Hepatocyte (in vitro differentiated cells): Measurements from ENCODE around the gene SPRR3. TPM values are rescaled to one million over a fixed set of nuclear protein-coding genes. Genes with fewer than 3 reads are reported as not detected.

Experiments used
- DNase-seq: peaks from one replicate; pipeline ENCODE4 v3.0.0-alpha.2; 2016; ENCODE audit warnings: low spot score
- H2AFZ ChIP-seq: fragments of 200-600 bp; sonication (generic); 2 replicates; pipeline ENCODE4 v1.6.0; 2016; ENCODE audit warnings: antibody characterized with exemption, mild to moderate bottlenecking
- H3K27ac ChIP-seq: fragments of 200-600 bp; sonication (generic); 2 replicates; pipeline ENCODE4 v1.5.1; 2016; ENCODE audit warnings: mild to moderate bottlenecking
- H3K27me3 ChIP-seq: fragments of 200-600 bp; sonication (generic); 2 replicates; pipeline ENCODE4 v1.6.1; 2016
- H3K36me3 ChIP-seq: fragments of 200-600 bp; sonication (generic); replicated peaks from 2 replicates; pipeline ENCODE4 v1.5.1; 2016; ENCODE audit warnings: low read depth; ENCODE audit not compliant: insufficient read depth
- H3K4me1 ChIP-seq: fragments of 200-600 bp; sonication (generic); 2 replicates; pipeline ENCODE4 v1.5.1; 2016; ENCODE audit warnings: mild to moderate bottlenecking, moderate library complexity; ENCODE audit not compliant: insufficient read depth
- H3K4me2 ChIP-seq: fragments of 200-600 bp; sonication (generic); 2 replicates; pipeline ENCODE4 v1.6.0; 2016
- H3K4me3 ChIP-seq: fragments of 200-600 bp; sonication (generic); 2 replicates; pipeline ENCODE4 v1.5.1; 2016; ENCODE audit warnings: mild to moderate bottlenecking
- H3K79me2 ChIP-seq: fragments of 200-600 bp; sonication (generic); 2 replicates; pipeline ENCODE4 v1.6.0; 2017; ENCODE audit warnings: mild to moderate bottlenecking
- H3K9me2 ChIP-seq: fragments of 200-600 bp; sonication (generic); replicated peaks from 2 replicates; pipeline ENCODE4 v1.6.0; 2017; ENCODE audit warnings: mild to moderate bottlenecking; ENCODE audit not compliant: insufficient read depth
- H3K9me3 ChIP-seq: fragments of 200-600 bp; sonication (generic); 2 replicates; pipeline ENCODE4 v1.5.1; 2016; ENCODE audit warnings: low read depth, mild to moderate bottlenecking
- H4K20me1 ChIP-seq: fragments of 200-600 bp; sonication (generic); 2 replicates; pipeline ENCODE4 v1.6.0; 2016; ENCODE audit warnings: mild to moderate bottlenecking; ENCODE audit not compliant: insufficient read depth, poor library complexity, severe bottlenecking
- EZH2 ChIP-seq: fragments of 200-600 bp; sonication (generic); IDR thresholded peaks from 2 replicates; pipeline ENCODE4 v1.6.1; 2016; ENCODE audit warnings: antibody characterized with exemption, mild to moderate bottlenecking, borderline replicate concordance
- EZH2phosphoT487 ChIP-seq: fragments of 200-600 bp; sonication (generic); IDR thresholded peaks from one replicate; pipeline ENCODE4 v1.6.1; 2018; ENCODE audit warnings: antibody characterized with exemption, mild to moderate bottlenecking, low read depth, moderate library complexity; ENCODE audit not compliant: unreplicated experiment, severe bottlenecking
- WGBS: methylation state at CpG from one replicate; pipeline ENCODE4 v1.1.6; 2016; ENCODE audit warnings: low lambda C conversion rate; ENCODE audit errors: missing lambda C conversion rate; 5-methylcytosine and 5-hydroxymethylcytosine counted together
- polyA plus RNA-seq: library from polyadenylated mRNA; unstranded; fragments of >200 nt; fragmentation: Nextera tagmentation; extraction: Ambion mirVana; gene quantifications from 2 replicates; pipeline ENCODE4 v1.2.1, GENCODE V29; 2016
- total RNA-seq: library from RNA; depleted of rRNA; stranded (reverse); fragments of >200 nt; gene quantifications from 2 replicates; pipeline ENCODE4 v1.2.3, GENCODE V29; 2014
- TF ChIP-seq, protein P1 (sequence below): fragments of 200-600 bp; sonication (generic); IDR thresholded peaks from 2 replicates; pipeline ENCODE4 v1.5.1; 2016; ENCODE audit warnings: antibody characterized with exemption, mild to moderate bottlenecking; ENCODE audit not compliant: poor library complexity

SPRR3 gene
- total and polyA plus RNA-seq, 2 experiments from 2014 or later: 0.40 TPM; not detected in 1

DNA sequence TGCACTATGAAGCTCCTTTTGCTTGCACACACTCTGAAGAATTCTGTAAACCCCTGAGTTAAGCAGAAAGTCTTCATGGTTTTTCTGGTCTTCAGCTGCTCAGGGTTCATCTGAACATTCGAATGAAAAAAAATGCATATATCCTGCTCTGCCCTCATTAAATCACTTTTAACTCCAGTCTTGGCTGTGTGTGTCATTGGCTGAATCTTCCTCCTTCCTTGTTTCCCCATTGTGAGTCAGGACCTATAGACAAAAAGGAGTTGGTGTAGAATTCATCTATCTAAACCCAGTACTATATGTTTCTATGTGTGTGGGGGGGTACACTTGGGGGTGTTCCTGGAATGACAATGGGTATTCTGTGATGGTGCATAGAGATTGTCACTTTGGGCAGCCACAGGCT is 22.9 kb downstream of the SPRR3 start:
- 52% methylated on average over 1 of the region's 1 CpG for WGBS
- Histone ChIP-seq H2AFZ (no peak overlapping the region), H3K4me1 (no peaks in the 10 kb centered on the region), H3K36me3 (no peaks in the 10 kb centered on the region), H3K27me3 (no peaks in the 10 kb centered on the region), H4K20me1 (no peaks in the 10 kb centered on the region), H3K79me2 (no peaks in the 10 kb centered on the region), H3K9me3 (no peaks in the 10 kb centered on the region), H3K4me2 (no peak overlapping the region), H3K9me2 (no peaks in the 10 kb centered on the region), H3K4me3 (no peak overlapping the region), H3K27ac (no peak overlapping the region)
- DNase-seq: no peak
- TF ChIP-seq, protein P1, sequence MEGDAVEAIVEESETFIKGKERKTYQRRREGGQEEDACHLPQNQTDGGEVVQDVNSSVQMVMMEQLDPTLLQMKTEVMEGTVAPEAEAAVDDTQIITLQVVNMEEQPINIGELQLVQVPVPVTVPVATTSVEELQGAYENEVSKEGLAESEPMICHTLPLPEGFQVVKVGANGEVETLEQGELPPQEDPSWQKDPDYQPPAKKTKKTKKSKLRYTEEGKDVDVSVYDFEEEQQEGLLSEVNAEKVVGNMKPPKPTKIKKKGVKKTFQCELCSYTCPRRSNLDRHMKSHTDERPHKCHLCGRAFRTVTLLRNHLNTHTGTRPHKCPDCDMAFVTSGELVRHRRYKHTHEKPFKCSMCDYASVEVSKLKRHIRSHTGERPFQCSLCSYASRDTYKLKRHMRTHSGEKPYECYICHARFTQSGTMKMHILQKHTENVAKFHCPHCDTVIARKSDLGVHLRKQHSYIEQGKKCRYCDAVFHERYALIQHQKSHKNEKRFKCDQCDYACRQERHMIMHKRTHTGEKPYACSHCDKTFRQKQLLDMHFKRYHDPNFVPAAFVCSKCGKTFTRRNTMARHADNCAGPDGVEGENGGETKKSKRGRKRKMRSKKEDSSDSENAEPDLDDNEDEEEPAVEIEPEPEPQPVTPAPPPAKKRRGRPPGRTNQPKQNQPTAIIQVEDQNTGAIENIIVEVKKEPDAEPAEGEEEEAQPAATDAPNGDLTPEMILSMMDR: no peak
- TF ChIP-seq EZH2phosphoT487 (no peak), EZH2 (no peak)

DNA sequence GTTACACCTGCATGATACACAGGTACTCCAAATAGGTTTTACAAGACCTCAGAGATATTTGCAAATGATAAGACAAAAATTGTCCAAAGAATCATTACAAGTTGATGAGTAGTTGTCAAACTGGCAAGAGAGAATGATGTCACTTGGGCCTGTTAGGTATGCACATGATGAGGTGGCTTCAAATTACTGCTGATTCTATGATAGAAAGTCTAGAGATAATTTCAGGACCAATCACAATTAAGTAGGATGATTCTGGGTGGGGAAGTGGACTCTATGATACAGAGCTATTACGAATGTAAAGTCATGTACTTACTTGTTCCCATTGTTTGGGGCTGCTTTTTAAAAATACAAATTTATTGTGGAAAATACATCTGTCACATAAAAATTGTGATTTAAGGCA is 24.2 kb downstream of the SPRR3 start:
- H3K9me2 ChIP-seq: no peaks in the 10 kb centered on the region
- H3K79me2 ChIP-seq: no peaks in the 10 kb centered on the region
- no peaks in the 10 kb centered on the region for H4K20me1 ChIP-seq
- no peaks in the 10 kb centered on the region for H3K36me3 ChIP-seq
- H3K27me3 ChIP-seq: no peaks in the 10 kb centered on the region
- H3K27ac ChIP-seq: no peak overlapping the region
- no peak overlapping the region for H3K4me3 ChIP-seq
- H2AFZ ChIP-seq: no peak overlapping the region
- 56% methylated on average over 1 of the region's 1 CpG for WGBS
- no peaks in the 10 kb centered on the region for H3K9me3 ChIP-seq
- H3K4me2 ChIP-seq: no peak overlapping the region
- no peaks in the 10 kb centered on the region for H3K4me1 ChIP-seq
- TF ChIP-seq EZH2phosphoT487 (no peak), EZH2 (no peak)
- TF ChIP-seq, protein P1: no peak
- no peak for DNase-seq

DNA sequence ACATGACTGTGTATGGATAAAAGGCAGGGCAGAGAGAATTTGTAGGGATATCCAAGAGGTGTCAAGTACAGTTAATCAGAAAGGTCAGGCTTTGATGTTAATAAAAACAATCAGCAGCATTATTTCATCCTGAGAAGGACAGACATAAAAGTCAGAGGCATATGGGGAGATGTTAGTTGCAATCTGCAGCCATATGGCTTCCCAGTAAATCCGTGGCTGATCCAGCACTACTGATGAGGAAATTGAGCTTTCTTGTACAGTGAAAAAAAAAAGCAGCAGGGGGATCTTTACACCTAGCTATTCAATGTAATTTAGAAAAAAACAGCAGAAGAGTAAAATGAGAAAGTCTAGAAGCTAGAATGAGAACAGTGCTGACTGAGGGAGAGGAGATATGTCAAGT is 27.2 kb downstream of the SPRR3 start:
- DNase-seq: no peak
- Histone ChIP-seq H3K4me3 (no peak overlapping the region), H3K4me2 (no peak overlapping the region), H3K4me1 (no peaks in the 10 kb centered on the region), H3K9me2 (no peaks in the 10 kb centered on the region), H3K27ac (no peak overlapping the region), H3K9me3 (no peaks in the 10 kb centered on the region), H3K36me3 (no peaks in the 10 kb centered on the region), H3K79me2 (no peaks in the 10 kb centered on the region), H2AFZ (no peak overlapping the region), H3K27me3 (no peaks in the 10 kb centered on the region), H4K20me1 (no peaks in the 10 kb centered on the region)
- TF ChIP-seq, protein P1: no peak
- TF ChIP-seq EZH2 (no peak), EZH2phosphoT487 (no peak)
- 25% methylated on average over 1 of the region's 1 CpG for WGBS

DNA sequence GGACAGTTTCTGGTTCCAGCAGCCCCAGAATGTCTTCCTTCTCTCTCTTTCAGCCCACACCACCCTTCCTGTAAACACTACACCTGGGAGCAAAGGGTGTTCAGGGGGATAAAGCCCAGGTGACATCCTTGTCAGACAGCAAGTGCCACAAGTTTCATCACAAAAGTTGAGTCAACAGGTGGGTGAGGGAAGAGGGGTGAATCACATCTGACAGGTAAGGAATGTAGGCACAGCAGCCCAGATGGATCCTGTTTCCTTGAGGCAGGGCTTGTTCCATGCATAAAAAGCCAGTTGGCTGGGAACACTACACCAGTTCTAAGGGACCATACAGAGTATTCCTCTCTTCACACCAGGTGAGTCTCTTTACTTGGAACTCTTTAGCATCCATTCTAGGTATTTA is 29.3 kb downstream of the SPRR3 start, which contains the start of gene SPRR1B:
Gene SPRR1B, plus strand, starts transcription at position 309 of the 400 bp plus-strand sequence. CDS start 1,143 bp downstream, outside the sequence.
- Histone ChIP-seq H3K27ac (no peak within 1 kb of the TSS), H3K9me2 (no peaks in the 10 kb centered on the region), H3K4me3 (no peak within 1 kb of the TSS), H3K36me3 (no peaks in the 10 kb centered on the region), H2AFZ (no peak within 1 kb of the TSS), H3K27me3 (no peaks in the 10 kb centered on the region), H4K20me1 (no peaks in the 10 kb centered on the region), H3K4me2 (no peak within 1 kb of the TSS), H3K79me2 (no peaks in the 10 kb centered on the region), H3K4me1 (no peaks in the 10 kb centered on the region), H3K9me3 (no peaks in the 10 kb centered on the region)
- TF ChIP-seq EZH2phosphoT487: no peak
- TF ChIP-seq, protein P1: no peak
- TF ChIP-seq EZH2: no peak
- no peak for DNase-seq
